Uterus (tissue), 2 donors: Measurements from ENCODE around the gene KREMEN2.

Source experiments
- CTCF ChIP-seq, 4 experiments: fragments of 200-600 bp in 2 of 4; fragments of 450-650 bp in 2 of 4; sonication (generic) in 2 of 4; IDR thresholded peaks; one replicate each; pipeline ENCODE4 v1.5.1; 2016 to 2019; ENCODE audit warnings: antibody characterized with exemption in 4 of 4, mild to moderate bottlenecking in 2 of 4, moderate library complexity in 1 of 4
- POLR2A ChIP-seq, 2 donors: fragments of 450-650 bp; IDR thresholded peaks; one replicate each; pipeline ENCODE4 v1.6.1; 2016; ENCODE audit warnings: antibody characterized with exemption in 2 of 2, mild to moderate bottlenecking in 1 of 2, moderate library complexity in 1 of 2

GRCh38 chr16:2981177-2981898 is 17.3 kb downstream of the KREMEN2 start:
- no peak for TF ChIP-seq CTCF (IDR thresholded peaks at IDR 0.05)
- TF ChIP-seq POLR2A (IDR thresholded peaks at IDR 0.05): no peak
